ENCODE measurements around the gene S100A4.

The S100A4 gene

DNA sequence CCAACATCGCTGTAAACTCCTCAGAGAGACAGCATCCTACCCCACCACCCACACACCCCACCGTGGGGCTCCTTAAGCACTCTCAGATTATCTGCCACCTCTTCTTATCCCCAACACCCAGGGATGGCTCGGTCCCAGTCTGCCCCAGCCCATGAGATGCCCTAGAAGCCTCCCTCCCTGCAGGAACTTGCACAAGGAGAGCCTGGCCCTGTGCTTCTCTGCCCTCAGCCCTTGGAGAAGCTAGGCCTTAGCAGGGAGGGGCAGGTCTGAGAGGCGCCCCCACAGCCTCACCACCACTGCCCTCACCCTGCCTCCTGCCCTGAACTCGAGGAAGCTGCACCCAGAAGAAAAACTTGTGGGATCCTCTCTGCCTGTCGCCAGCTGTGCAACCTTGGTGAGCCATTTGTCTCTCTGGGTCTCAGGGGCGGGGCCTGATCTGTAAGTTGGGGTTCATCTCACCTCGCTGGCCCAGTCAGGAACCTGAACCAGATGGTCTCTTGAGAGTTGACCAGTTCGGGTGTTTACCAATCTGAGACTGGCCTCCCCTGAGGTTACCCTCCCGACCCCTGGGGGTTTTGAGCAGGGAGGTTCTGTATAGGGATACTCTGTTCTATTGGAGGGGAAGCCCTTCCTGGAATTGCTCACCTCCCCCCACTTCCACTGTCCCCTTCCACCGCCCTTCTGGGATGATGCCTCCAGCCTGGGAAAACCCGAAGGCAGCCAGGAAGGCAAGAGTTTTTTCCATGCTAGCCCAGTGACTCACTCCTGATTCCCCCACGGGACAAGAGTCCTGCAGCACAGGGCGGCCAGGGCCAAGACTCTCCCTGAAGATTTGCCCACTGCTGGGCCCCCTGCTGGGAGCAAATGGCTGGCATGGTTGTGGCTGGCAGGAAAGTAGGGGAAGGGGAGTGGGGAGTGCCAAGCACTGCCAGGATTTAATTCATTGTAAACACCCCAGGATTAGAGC is 3.4 kb upstream of the S100A4 start, which contains the start of gene S100A3:
S100A3 (minus strand) TSS at position 537 of the 967 bp plus-strand sequence. CDS start 773 bp downstream, outside the sequence.
- in situ Hi-C loops (cut with MboI; ENCODE audit: low sequenced_read_pairs): no loop called here

GRCh38 chr1:153547560-153548551 is 2.2 kb upstream of the S100A4 start:
- in situ Hi-C loops (cut with MboI; ENCODE audit: low sequenced_read_pairs): no loop called here

DNA sequence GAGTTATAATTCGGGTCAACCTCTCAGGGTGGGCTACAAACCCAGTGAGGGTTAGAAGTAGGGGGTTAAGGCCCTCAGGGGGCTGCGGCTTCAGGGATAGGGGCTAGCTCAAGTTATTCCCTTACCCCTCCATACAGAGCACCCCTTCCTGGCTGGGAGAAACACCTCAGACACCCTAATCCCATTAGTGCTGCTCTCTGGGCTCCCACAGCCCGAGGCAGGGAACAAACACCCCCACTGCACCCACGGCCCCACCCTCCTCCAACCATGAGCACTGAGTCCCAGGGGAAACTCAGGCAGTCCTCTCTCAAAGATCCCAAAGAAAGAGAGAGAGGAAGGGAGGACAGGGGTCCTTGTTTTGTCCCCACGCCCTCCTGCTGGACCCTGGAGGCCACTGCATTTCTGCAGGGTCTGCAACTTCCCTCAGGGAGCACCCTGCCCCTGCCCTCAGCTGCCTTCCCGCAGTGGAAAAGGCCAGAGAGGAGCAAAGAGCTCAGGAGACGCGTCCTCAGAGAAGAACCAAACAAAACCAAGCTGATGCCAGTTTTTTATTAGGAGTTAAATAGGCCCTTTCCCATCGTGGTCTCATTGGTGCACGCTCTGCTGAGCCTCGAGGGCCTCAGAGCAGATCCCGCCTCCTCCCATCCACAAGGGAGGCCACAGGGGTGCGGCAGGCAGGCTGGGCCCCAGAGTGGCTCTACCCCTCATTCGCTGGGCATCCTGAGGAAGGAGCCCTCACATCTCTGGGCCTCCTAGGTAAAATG is 1.4 kb upstream of the S100A4 start:
- in situ Hi-C loops (cut with MboI; ENCODE audit: low sequenced_read_pairs): no loop called here

DNA sequence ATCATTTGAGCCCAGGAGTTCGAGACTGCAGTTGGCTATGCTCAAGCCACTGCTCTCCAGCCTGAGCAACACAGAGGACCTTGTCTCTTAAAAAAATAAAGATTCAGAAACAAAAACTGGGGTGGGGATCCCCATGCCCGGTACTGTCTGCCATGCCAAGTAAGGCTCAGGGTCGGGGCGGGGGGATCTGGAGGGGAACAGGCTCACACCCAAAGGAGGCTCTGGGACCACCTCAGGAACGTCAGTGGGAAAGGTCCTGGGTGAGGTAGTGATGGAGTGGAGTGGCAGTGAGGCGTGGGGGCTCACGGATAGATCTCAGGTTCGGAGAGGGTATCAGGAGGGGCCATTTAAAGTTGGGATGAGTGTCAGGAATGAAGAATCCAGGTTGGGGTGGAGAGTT is 765 bp upstream of the S100A4 start:
- in situ Hi-C loops (cut with MboI; ENCODE audit: low sequenced_read_pairs): no loop called here

DNA sequence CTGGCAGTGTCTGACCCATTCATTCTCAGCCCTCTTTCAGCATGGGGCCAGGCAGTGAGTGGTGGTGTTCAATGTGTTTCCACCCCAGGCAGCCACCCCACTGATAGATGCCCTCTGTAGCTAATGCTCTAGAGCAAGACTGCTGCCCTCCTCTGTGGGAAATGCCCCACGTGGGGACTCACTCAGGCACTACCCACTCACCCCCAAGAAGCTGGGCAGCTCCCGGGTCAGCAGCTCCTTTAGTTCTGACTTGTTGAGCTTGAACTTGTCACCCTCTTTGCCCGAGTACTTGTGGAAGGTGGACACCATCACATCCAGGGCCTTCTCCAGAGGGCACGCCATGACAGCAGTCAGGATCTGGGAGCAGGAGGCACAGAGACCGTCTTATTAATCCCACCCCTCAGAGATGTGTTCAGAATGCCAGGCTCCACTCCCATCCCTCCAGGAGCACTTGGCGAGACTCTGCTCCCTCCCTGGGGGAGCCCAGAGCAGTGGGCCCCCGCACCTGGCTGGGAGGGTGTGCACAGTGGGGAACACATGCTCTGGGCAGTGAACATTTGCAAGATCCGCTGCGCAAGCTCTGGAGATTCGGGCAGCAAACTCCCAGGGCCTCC is 1.0 kb downstream of the S100A4 start:
- in situ Hi-C loops (cut with MboI; ENCODE audit: low sequenced_read_pairs): no loop called here

GRCh38 chr1:153543736-153544135 is 1.9 kb downstream of the S100A4 start:
- in situ Hi-C loops (cut with MboI; ENCODE audit: low sequenced_read_pairs): no loop called here

GRCh38 chr1:153542956-153543711 is 2.5 kb downstream of the S100A4 start:
- in situ Hi-C loops (cut with MboI; ENCODE audit: low sequenced_read_pairs): no loop called here

GRCh38 chr1:153541641-153542590 is 3.7 kb downstream of the S100A4 start:
- in situ Hi-C loops (cut with MboI; ENCODE audit: low sequenced_read_pairs): no loop called here

DNA sequence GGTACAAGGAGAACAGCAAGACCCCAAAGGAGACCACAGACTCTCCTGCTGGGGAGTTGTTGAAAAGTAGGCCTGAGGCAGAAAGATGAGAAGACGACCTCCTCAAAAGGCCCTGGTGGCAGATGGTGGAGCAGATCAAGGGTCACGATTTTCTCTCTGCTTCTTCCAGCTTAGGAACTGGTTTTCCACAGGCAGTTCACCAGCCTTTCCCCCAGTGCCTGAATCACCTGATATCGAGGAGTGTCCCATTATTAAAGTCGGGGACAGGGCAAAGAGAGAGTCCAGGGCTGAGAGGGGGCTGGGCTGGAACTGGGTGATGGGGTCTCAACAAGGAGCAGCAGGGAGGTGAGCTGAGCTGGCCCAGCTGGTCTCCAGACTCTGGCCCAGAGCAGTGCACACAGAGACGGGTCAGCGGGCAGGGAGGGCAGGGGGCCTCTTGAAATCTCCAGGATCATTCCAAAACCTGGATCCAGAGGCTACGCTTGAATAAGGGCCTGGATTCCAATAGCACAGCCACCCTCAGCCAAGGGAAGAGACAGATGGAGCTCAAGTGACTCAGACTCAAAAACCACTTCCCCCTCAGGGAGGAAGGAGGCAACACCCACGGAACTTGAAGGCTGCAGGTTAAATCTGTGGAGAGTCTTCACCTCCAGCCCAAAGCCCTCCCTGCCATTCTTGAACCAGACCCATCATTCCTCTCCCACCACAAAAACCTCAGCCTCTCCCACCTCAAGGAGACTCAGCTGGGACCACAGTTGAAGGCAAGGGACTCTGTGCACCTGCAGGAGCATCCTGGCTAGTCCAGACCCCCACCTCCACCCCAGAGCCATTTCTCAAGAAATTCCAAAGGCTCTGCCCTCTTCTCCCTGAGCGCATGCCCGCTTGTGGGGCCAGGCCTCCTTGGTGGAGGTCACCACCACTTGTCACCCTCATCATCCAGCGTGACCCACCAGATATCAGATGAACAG is 4.9 kb downstream of the S100A4 start, which contains the start of gene S100A5:
S100A5 (minus strand) TSS at position 541 of the 968 bp plus-strand sequence. CDS start 743 bp downstream, outside the sequence.
- in situ Hi-C loops (cut with MboI; ENCODE audit: low sequenced_read_pairs): no loop called here

DNA sequence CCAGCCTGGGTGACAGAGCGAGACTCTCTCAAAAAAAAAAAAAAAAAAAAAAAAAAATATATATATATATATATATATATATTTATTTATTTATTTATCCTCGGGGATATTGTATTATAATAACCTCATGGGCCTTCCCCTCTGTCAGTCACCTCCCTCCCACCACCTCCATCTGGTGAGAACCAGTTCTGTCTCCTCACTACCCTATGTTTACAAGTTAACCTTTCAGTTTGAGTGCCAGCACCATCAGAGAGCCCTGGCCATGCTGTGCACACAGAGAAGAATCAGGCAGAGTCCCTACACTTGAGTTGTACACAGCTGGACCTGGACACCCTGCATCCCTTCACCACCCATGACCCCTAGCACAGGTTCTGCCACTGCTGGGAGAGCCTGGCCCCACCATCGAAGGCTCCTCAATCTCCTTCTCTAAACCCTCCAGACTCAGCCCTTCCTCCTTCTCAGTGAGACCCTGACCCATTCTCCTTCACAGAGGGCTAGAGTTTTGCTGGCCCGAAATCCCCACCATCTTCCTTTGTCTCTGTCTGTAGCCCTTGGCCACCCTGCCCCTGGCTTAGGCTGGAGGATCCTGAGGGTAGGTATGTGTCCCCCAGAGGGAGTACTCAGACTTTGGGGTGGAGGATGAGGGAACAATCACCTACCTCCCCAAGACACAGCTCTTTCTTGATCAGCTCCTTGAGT is 6.1 kb downstream of the S100A4 start:
- in situ Hi-C loops (cut with MboI; ENCODE audit: low sequenced_read_pairs): no loop called here

- in situ Hi-C loops (cut with MboI; ENCODE audit: low sequenced_read_pairs): no loop called here
Measured at GRCh38 chr1:153538315-153538821, 7.2 kb downstream of the S100A4 start.

GRCh38 chr1:153537376-153537730 is 8.3 kb downstream of the S100A4 start:
- in situ Hi-C loops (cut with MboI; ENCODE audit: low sequenced_read_pairs): no loop called here

GRCh38 chr1:153536671-153537375 is 8.8 kb downstream of the S100A4 start:
- in situ Hi-C loops (cut with MboI; ENCODE audit: low sequenced_read_pairs): no loop called here

DNA sequence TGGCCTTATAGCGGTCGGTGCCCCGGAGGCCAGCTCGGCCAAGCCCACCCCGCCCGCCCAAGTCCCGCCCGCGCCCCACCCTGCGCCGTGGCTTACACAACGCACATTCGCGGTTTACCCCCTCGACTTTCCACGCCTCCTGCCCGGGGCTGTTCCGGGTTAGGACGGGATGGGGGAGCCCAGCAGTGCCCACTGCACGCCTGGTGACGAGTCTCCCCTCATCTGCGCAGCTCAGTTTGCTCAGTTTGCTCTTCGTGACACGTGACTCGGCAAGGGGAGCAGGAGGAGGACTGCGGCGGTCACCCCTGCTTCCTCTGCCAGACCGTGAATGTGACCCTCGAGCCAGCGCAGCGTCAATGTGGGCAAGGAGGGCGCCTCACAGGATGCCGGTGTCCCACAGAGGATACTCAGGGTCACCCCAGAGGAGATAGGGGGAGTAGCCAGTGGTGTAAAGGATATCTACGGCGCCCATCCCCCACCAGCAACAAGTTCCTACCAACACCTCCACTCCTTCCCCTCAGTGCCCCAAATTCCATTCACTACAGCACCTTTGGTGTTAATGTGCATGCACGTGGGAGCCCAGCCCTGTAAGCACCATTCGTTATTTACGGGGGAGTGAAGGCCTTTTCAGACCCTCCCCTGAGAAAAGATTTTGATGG is 9.5 kb downstream of the S100A4 start:
- in situ Hi-C loops (cut with MboI; ENCODE audit: low sequenced_read_pairs): no loop called here
